HG03108 (cell line): ENCODE results near the gene LY6G6F.

Experiments
- ATAC-seq: cut with Tn5 transposase; IDR thresholded peaks from one replicate; pipeline ENCODE4 v1.9.1; 2021; ENCODE audit warnings: moderate library complexity; ENCODE audit not compliant: unreplicated experiment

LY6G6F gene

GRCh38 chr6:31737315-31737990 lies 30.8 kb downstream of the LY6G6F start:
- no peak for ATAC-seq

- no peak for ATAC-seq
Observed at GRCh38 chr6:31737991-31738979, 31.6 kb downstream of the LY6G6F start.

GRCh38 chr6:31739639-31740396 lies 33.2 kb downstream of the LY6G6F start, which contains the start of gene MSH5:
Gene MSH5, plus strand, starts transcription at chr6:31740005. Its CDS starts 462 bp downstream, at chr6:31740467.
- peak; percentile 57 for ATAC-seq

- ATAC-seq = no peak
Observed at GRCh38 chr6:31740397-31741223, 33.9 kb downstream of the LY6G6F start.

- ATAC-seq = no peak
Observed at GRCh38 chr6:31741815-31742214, 35.1 kb downstream of the LY6G6F start.

- ATAC-seq = no peak
Observed at GRCh38 chr6:31742894-31743293, 36.2 kb downstream of the LY6G6F start.

GRCh38 chr6:31744422-31744821 lies 37.8 kb downstream of the LY6G6F start:
- ATAC-seq = no peak

- ATAC-seq = no peak
Observed at GRCh38 chr6:31749301-31750036, 42.8 kb downstream of the LY6G6F start.

GRCh38 chr6:31750411-31751022 lies 43.9 kb downstream of the LY6G6F start:
- no peak for ATAC-seq

- ATAC-seq = no peak
Observed at GRCh38 chr6:31752739-31753319, 46.2 kb downstream of the LY6G6F start.

GRCh38 chr6:31758281-31758680 lies 51.6 kb downstream of the LY6G6F start:
- ATAC-seq = no peak
